Spleen (tissue), 3 donors: Measurements from ENCODE around the gene HSF2BP.

Experiments used
- POLR2A ChIP-seq, 3 donors: fragments of 450-650 bp; IDR thresholded peaks; one replicate each; pipeline ENCODE4 v1.5.1; 2017; ENCODE audit warnings: antibody characterized with exemption in 3 of 3, mild to moderate bottlenecking in 1 of 3
- POLR2AphosphoS5 ChIP-seq, 3 donors: sonication (generic); formaldehyde crosslinking; IDR thresholded peaks; one replicate each; pipeline ENCODE4 v1.5.1; 2017; ENCODE audit warnings: antibody characterized with exemption in 3 of 3

DNA sequence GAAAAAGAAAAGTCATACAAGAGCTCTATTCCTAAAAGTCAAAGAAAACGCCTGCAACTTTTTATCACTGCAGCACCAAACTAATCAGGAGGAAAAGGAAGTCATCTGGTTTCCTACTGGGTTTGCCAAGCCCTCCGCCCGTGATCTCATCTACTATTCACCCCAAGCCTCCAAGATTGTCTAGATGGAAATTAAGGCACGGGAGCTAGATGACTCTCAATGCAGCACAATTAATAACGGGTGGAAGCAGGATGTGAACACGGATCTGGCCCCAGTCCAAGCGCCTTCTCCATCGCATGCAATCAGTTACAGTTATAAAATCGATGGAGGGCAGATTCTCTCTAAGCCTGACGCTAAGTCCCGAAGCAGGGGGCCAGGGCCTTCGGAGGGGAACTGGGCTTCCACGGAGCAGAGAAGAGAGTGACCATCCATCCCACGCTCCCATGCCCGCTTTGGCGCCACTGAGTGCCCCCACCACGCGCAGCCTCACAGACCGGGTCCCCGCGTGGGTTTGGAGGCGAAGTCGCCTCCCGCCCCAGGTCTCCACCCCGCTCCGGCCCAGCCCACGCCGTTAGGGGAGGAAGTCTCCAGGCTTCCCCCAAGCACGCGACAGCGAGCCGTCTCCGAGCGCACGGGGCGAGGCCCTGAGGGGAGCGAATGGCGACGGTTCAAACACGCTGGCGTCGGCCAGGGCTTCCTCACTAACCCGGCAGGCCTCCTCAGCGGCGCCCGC lies 1.8 kb downstream of the HSF2BP start:
- TF ChIP-seq POLR2AphosphoS5 (IDR thresholded peaks at IDR 0.05) (no peak), POLR2A (IDR thresholded peaks at IDR 0.05) (no peak)
